H1 (cell line): ENCODE data around the gene EGFLAM. TPM values are rescaled to one million over a fixed set of nuclear protein-coding genes. Genes with fewer than 3 reads are reported as not detected.

Experiments
- CTCF ChIA-PET: fragments of 300-600 bp; sonication (Branson Sonifier 250); formaldehyde crosslinking; loops from one replicate; lab custom pipeline; 2021; ENCODE audit not compliant: partially characterized antibody; lab: Charles Lee
- POLR2A ChIA-PET: fragments of 300-600 bp; sonication (Branson Sonifier 250); formaldehyde crosslinking; loops from one replicate; lab custom pipeline; 2021; ENCODE audit warnings: inconsistent platforms; ENCODE audit not compliant: partially characterized antibody; lab: Charles Lee
- DNase-seq, 2 experiments: peaks; one replicate each; pipeline versions ENCODE4 v3.0.0 to v3.0.0-alpha.2; 2010 to 2022; ENCODE audit warnings: low spot score in 2 of 2, low read depth in 1 of 2, mixed read lengths in 1 of 2
- FAIRE-seq: peaks from 2 replicates; lab custom pipeline; 2011; peaks lifted over from hg19 to GRCh38; lab: Jason Lieb, UNC
- H2AFZ ChIP-seq: 2 replicates; pipeline ENCODE4 v1.8.1; 2012; ENCODE audit warnings: low read length, inconsistent platforms
- H2AK5ac ChIP-seq: 2 replicates; pipeline ENCODE4 v1.6.1; 2013; ENCODE audit warnings: low read depth, low read length
- H2BK120ac ChIP-seq: replicated peaks from 2 replicates; pipeline ENCODE3; 2013; ENCODE audit warnings: low read depth, low read length, inconsistent platforms
- H2BK12ac ChIP-seq: 2 replicates; pipeline ENCODE4 v1.6.1; 2013; ENCODE audit warnings: low read depth, low read length
- H2BK15ac ChIP-seq: 2 replicates; pipeline ENCODE4 v1.6.1; 2013; ENCODE audit warnings: low read length
- H2BK20ac ChIP-seq: 2 replicates; pipeline ENCODE4 v1.6.1; 2013; ENCODE audit warnings: low read length
- H2BK5ac ChIP-seq: 2 replicates; pipeline ENCODE4 v1.6.1; 2013; ENCODE audit warnings: low read depth, low read length
- H3K14ac ChIP-seq: 2 replicates; pipeline ENCODE4 v1.6.1; 2013; ENCODE audit warnings: inconsistent platforms; ENCODE audit not compliant: insufficient read length
- H3K18ac ChIP-seq: 2 replicates; pipeline ENCODE4 v1.6.1; 2013; ENCODE audit warnings: low read length; ENCODE audit errors: extremely low read depth
- H3K23ac ChIP-seq: 2 replicates; pipeline ENCODE4 v1.6.1; 2013; ENCODE audit warnings: inconsistent platforms; ENCODE audit not compliant: insufficient read length
- H3K23me2 ChIP-seq: 2 replicates; pipeline ENCODE4 v1.6.1; 2013; ENCODE audit warnings: low read depth, low read length
- H3K27ac ChIP-seq: 2 replicates; pipeline ENCODE4 v1.6.1; 2011; ENCODE audit warnings: low read depth, low read length, inconsistent platforms
- H3K27me3 ChIP-seq, 4 experiments: replicated peaks in 1 of 4; 1 replicate in 1 of 4; 2 replicates in 3 of 4; pipeline versions ENCODE4 v1.6.1 to v1.8.1; 2011 to 2013; ENCODE audit warnings: low read length in 3 of 4, mild to moderate bottlenecking in 3 of 4, inconsistent platforms in 2 of 4, mixed read lengths in 2 of 4, moderate library complexity in 1 of 4; ENCODE audit not compliant: control insufficient read depth in 3 of 4, insufficient read depth in 3 of 4; ENCODE audit errors: extremely low read depth in 1 of 4
- H3K36me3 ChIP-seq, 4 experiments: 2 replicates each; pipeline versions ENCODE4 v1.6.1 to v1.8.1; 2011 to 2013; ENCODE audit warnings: mild to moderate bottlenecking in 4 of 4, low read length in 3 of 4, moderate library complexity in 2 of 4, control low read depth in 1 of 4, inconsistent platforms in 1 of 4; ENCODE audit not compliant: insufficient read depth in 4 of 4, control insufficient read depth in 2 of 4
- H3K4ac ChIP-seq: replicated peaks from 2 replicates; pipeline ENCODE3; 2013; ENCODE audit warnings: low read length, low read depth, mixed read lengths, inconsistent platforms; ENCODE audit not compliant: insufficient read length
- H3K4me1 ChIP-seq, 4 experiments: replicated peaks in 1 of 4; 1 replicate in 1 of 4; 2 replicates in 3 of 4; pipeline versions ENCODE4 v1.6.1 to v1.8.1; 2011 to 2013; ENCODE audit warnings: low read length in 3 of 4, inconsistent platforms in 2 of 4, mixed read lengths in 1 of 4; ENCODE audit not compliant: insufficient read depth in 4 of 4, control insufficient read depth in 3 of 4
- H3K4me2 ChIP-seq, 2 experiments: 2 replicates each; pipeline versions ENCODE4 v1.6.1 to v1.8.1; 2011 to 2013; ENCODE audit warnings: low read depth in 2 of 2, low read length in 2 of 2, control low read depth in 1 of 2, inconsistent platforms in 1 of 2, mild to moderate bottlenecking in 1 of 2; ENCODE audit not compliant: insufficient read depth in 1 of 2
- H3K4me3 ChIP-seq, 4 experiments: fragments of 200-600, 300-600 bp in 1 of 4; sonication (generic), shearing (Covaris generic), sonication (Bioruptor Twin) in 1 of 4; 2 replicates each; pipeline versions ENCODE4 v1.5.1 to v1.8.1; 2011 to 2016; ENCODE audit warnings: low read length in 4 of 4, low read depth in 3 of 4, control low read depth in 2 of 4, inconsistent platforms in 2 of 4, mild to moderate bottlenecking in 2 of 4, mixed read lengths in 1 of 4, moderate library complexity in 1 of 4; ENCODE audit not compliant: insufficient read depth in 2 of 4; ENCODE audit errors: extremely low read depth in 1 of 4
- H3K56ac ChIP-seq: replicated peaks from 2 replicates; pipeline ENCODE3; 2013; ENCODE audit warnings: low read depth, mild to moderate bottlenecking, mixed read lengths, low read length, inconsistent platforms; ENCODE audit not compliant: insufficient read length
- H3K79me1 ChIP-seq: 2 replicates; pipeline ENCODE4 v1.6.1; 2013; ENCODE audit warnings: low read depth, low read length, control low read depth
- H3K79me2 ChIP-seq, 2 experiments: 2 replicates each; pipeline versions ENCODE4 v1.6.1 to v1.8.1; 2012 to 2013; ENCODE audit warnings: low read length in 2 of 2, mild to moderate bottlenecking in 2 of 2, inconsistent platforms in 1 of 2; ENCODE audit not compliant: insufficient read depth in 2 of 2, control insufficient read depth in 1 of 2
- H3K9ac ChIP-seq, 4 experiments: replicated peaks in 1 of 4; 1 replicate in 1 of 4; 2 replicates in 3 of 4; pipeline versions ENCODE4 v1.6.1 to v1.8.1; 2011 to 2013; ENCODE audit warnings: low read depth in 3 of 4, low read length in 3 of 4, control low read depth in 2 of 4, mild to moderate bottlenecking in 2 of 4, moderate library complexity in 2 of 4, inconsistent platforms in 1 of 4; ENCODE audit errors: extremely low read depth in 1 of 4
- H3K9me3 ChIP-seq, 2 experiments: 2 replicates each; pipeline versions ENCODE4 v1.6.1 to v1.8.1; 2012 to 2013; ENCODE audit warnings: mild to moderate bottlenecking in 2 of 2, moderate library complexity in 2 of 2, control low read depth in 1 of 2, inconsistent platforms in 1 of 2, low read depth in 1 of 2, low read length in 1 of 2, mixed read lengths in 1 of 2; ENCODE audit not compliant: insufficient read depth in 2 of 2
- H4K20me1 ChIP-seq, 2 experiments: replicated peaks in 1 of 2; 2 replicates each; pipeline versions ENCODE3 to v1.8.1; 2011 to 2013; ENCODE audit warnings: inconsistent platforms in 2 of 2, low read length in 2 of 2, mild to moderate bottlenecking in 1 of 2; ENCODE audit not compliant: insufficient read depth in 2 of 2, control insufficient read depth in 1 of 2
- H4K5ac ChIP-seq: 2 replicates; pipeline ENCODE4 v1.6.1; 2013; ENCODE audit warnings: low read length, low read depth, mixed read lengths, inconsistent platforms; ENCODE audit not compliant: insufficient read length
- H4K8ac ChIP-seq: 2 replicates; pipeline ENCODE4 v1.8.0; 2013; ENCODE audit warnings: mild to moderate bottlenecking, moderate library complexity, low read length, inconsistent platforms; ENCODE audit not compliant: insufficient read depth; ENCODE audit errors: extremely low read depth
- H4K91ac ChIP-seq: replicated peaks from 2 replicates; pipeline ENCODE3; 2013; ENCODE audit warnings: low read length, mixed read lengths, inconsistent platforms; ENCODE audit not compliant: insufficient read length
- EZH2 ChIP-seq: fragments of 200-600 bp; sonication (generic); IDR thresholded peaks from 2 replicates; pipeline ENCODE4 v1.7.1; 2012; ENCODE audit warnings: low read depth, mild to moderate bottlenecking, moderate library complexity, low read length, inconsistent platforms; ENCODE audit not compliant: severe bottlenecking
- JUN ChIP-seq: IDR thresholded peaks from 2 replicates; pipeline ENCODE4 v1.6.1; 2011; ENCODE audit warnings: low read depth, mild to moderate bottlenecking, improper control_type of control experiment, low read length
- MAX ChIP-seq: IDR thresholded peaks from 2 replicates; pipeline ENCODE4 v1.6.1; 2012; ENCODE audit warnings: inconsistent platforms
- NANOG ChIP-seq: IDR thresholded peaks from 2 replicates; pipeline ENCODE4 v1.6.1; 2011; ENCODE audit warnings: low read length, low read depth, mild to moderate bottlenecking, inconsistent platforms; ENCODE audit not compliant: insufficient read depth, poor library complexity, severe bottlenecking
- NRF1 ChIP-seq: IDR thresholded peaks from 2 replicates; pipeline ENCODE4 v1.6.1; 2011; ENCODE audit warnings: mild to moderate bottlenecking, low read depth, low read length, improper control_type of control experiment
- RAD21 ChIP-seq, 2 experiments: IDR thresholded peaks in 1 of 2; conservative IDR thresholded peaks in 1 of 2; 2 replicates each; pipeline ENCODE4 v1.6.1; 2011; ENCODE audit warnings: low read depth in 2 of 2, low read length in 2 of 2, improper control_type of control experiment in 1 of 2, inconsistent platforms in 1 of 2, mild to moderate bottlenecking in 1 of 2, moderate library complexity in 1 of 2
- RFX5 ChIP-seq: IDR thresholded peaks from 2 replicates; pipeline ENCODE4 v1.6.1; 2011; ENCODE audit warnings: low read depth, low read length, improper control_type of control experiment, borderline replicate concordance
- SIN3A ChIP-seq, 2 experiments: IDR thresholded peaks in 1 of 2; conservative IDR thresholded peaks in 1 of 2; 2 replicates each; pipeline ENCODE4 v1.6.1; 2011 to 2012; ENCODE audit warnings: low read length in 2 of 2, improper control_type of control experiment in 1 of 2, low read depth in 1 of 2, mild to moderate bottlenecking in 1 of 2
- SP1 ChIP-seq: IDR thresholded peaks from 2 replicates; pipeline ENCODE4 v1.6.1; 2011; ENCODE audit warnings: low read depth, low read length
- SP2 ChIP-seq: IDR thresholded peaks from 2 replicates; pipeline ENCODE4 v1.6.1; 2012; ENCODE audit warnings: mild to moderate bottlenecking, low read length, inconsistent platforms
- SP4 ChIP-seq: IDR thresholded peaks from 2 replicates; pipeline ENCODE4 v1.6.1; 2012; ENCODE audit warnings: low read length, inconsistent platforms
- YY1 ChIP-seq: IDR thresholded peaks from 2 replicates; pipeline ENCODE4 v1.6.1; 2011; ENCODE audit warnings: low read depth, mild to moderate bottlenecking, low read length
- WGBS, 2 experiments: shearing (Covaris generic) in 1 of 2; methylation state at CpG; one replicate each; pipeline versions ENCODE4 v1.1.6 to v1.1.7; 2013 to 2015; ENCODE audit warnings: low lambda C conversion rate in 2 of 2, mixed read lengths in 2 of 2, inconsistent platforms in 1 of 2, low coverage in 1 of 2, missing lambda C conversion rate in 1 of 2; ENCODE audit not compliant: insufficient replicate concordance in 2 of 2, insufficient coverage in 1 of 2, insufficient read length in 1 of 2; ENCODE audit errors: extremely low coverage in 1 of 2, missing lambda C conversion rate in 1 of 2; 5-methylcytosine and 5-hydroxymethylcytosine counted together
- polyA plus RNA-seq, 7 experiments: library from polyadenylated mRNA; depleted of rRNA in 3 of 7; stranded (reverse) in 5 of 7; unstranded in 2 of 7; fragments of >200 nt in 5 of 7; fragments of 200-250 nt in 2 of 7; gene quantifications; 1 replicate in 5 of 7; 2 replicates in 1 of 7; 4 replicates in 1 of 7; pipeline versions ENCODE4 v1.2.1 to v1.2.3, GENCODE V29; 2011 to 2013; ENCODE audit warnings: missing spikeins in 2 of 7, mixed read lengths in 2 of 7
- total RNA-seq: library from RNA; stranded (reverse); fragmentation: NEBNext Ultra II Directional; extraction: Animal tissue kit (Norgen Biotek cat#: 25700); gene quantifications from 2 replicates; pipeline ENCODE4 v1.2.1, GENCODE V29; 2021

EGFLAM gene
- total and polyA plus RNA-seq, 2 of the 8 experiments (the other 6 are each of a cell fraction or from before 2014, with no cell fraction given), result 0.20 to 0.24 TPM

GRCh38 chr5:38380537-38380936 is 122.2 kb downstream of the EGFLAM start:
- H3K4me3 ChIP-seq, result no peak overlapping the region
- no peak overlapping the region for H4K91ac ChIP-seq
- no peak overlapping the region for H2BK120ac ChIP-seq
- no peaks in the 10 kb centered on the region for H3K79me2 ChIP-seq
- DNase-seq (no peak), FAIRE-seq (no peak)
- H3K27ac ChIP-seq, result no peak overlapping the region
- peaks cover 0 to 13% (median 7%) of the 10 kb centered on the region in 4 experiments; a peak in 3 of 7 replicates for H3K4me1 ChIP-seq
- no peak overlapping the region for H2BK20ac ChIP-seq
- peaks cover 0 to 3% (median 0%) of the 10 kb centered on the region in 4 experiments; a peak in 1 of 7 replicates for H3K27me3 ChIP-seq
- ChIA-PET CTCF (interaction anchor here (0.6 to 4.2 kb wide), 6 partner anchors 25 to 429 kb away, joined by 3 to 27 read pairs (median 3); no protein-coding TSS in a partner anchor), POLR2A (no interaction called here)
- no peak overlapping the region for H3K56ac ChIP-seq
- no peak overlapping the region for H2BK5ac ChIP-seq
- no peak overlapping the region for H4K5ac ChIP-seq
- no peak overlapping the region for H3K18ac ChIP-seq
- H3K79me1 ChIP-seq, result no peaks in the 10 kb centered on the region
- no peak overlapping the region for H3K14ac ChIP-seq
- WGBS, 2 experiments, result 41% methylated on average over 4 of the region's 4 CpGs; no CpG with 5 or more reads in 1 of the 2 experiments
- H3K23ac ChIP-seq, result no peak overlapping the region
- H2BK15ac ChIP-seq, result no peak overlapping the region
- no peak overlapping the region for H3K4ac ChIP-seq
- H3K23me2 ChIP-seq, result no peaks in the 10 kb centered on the region
- no peak overlapping the region for H2AK5ac ChIP-seq
- no peaks in the 10 kb centered on the region for H3K9me3 ChIP-seq
- no peaks in the 10 kb centered on the region for H3K36me3 ChIP-seq
- peak overlapping the region in 1 of 2 experiments; percentile 14; a peak in 1 of 4 replicates for H3K4me2 ChIP-seq
- H4K20me1 ChIP-seq, result no peaks in the 10 kb centered on the region
- H2AFZ ChIP-seq, result peak overlapping the region; percentile 17
- no peak overlapping the region for H3K9ac ChIP-seq
- H2BK12ac ChIP-seq, result no peak overlapping the region
- no peak overlapping the region for H4K8ac ChIP-seq
- no peak for TF ChIP-seq EZH2
- no peak for TF ChIP-seq JUN
- no peak for TF ChIP-seq MAX
- TF ChIP-seq NRF1, result no peak
- no peak for TF ChIP-seq NANOG
- TF ChIP-seq SIN3A (conservative IDR thresholded peaks at IDR 0.05 in 1 of 2, IDR thresholded peaks at IDR 0.05 in 1 of 2; ENCODE audit: low read depth in 1 of 2, low read length in 2 of 2), result no peak
- no peak for TF ChIP-seq SP4
- no peak for TF ChIP-seq YY1
- TF ChIP-seq SP1, result no peak
- TF ChIP-seq RFX5, result no peak
- TF ChIP-seq SP2, result no peak
- no peak for TF ChIP-seq RAD21 (IDR thresholded peaks at IDR 0.05 in 1 of 2, conservative IDR thresholded peaks at IDR 0.05 in 1 of 2; ENCODE audit: low read depth in 2 of 2, low read length in 2 of 2)
